CD4-positive, alpha-beta T cell treated with Interleukin-4 for 4 hours (primary cell): ENCODE data around the gene PSG6.
"Not testable (repeated sequence)": the region's sequence is repeated elsewhere in the genome, so short reads cannot be mapped to it uniquely, and the experiment has no call there.

Experiments
- DNase-seq: peaks from one replicate; pipeline ENCODE4 v3.0.0-alpha.2; 2020

PSG6 gene

GRCh38 chr19:42917634-42918033 is at the start of gene PSG6:
Gene PSG6 (minus strand): TSS chr19:42917894. CDS start chr19:42917792, 102 bp downstream.
- not testable (repeated sequence) for DNase-seq

- no peak for DNase-seq
These were observed 47.5 kb upstream of the PSG6 start for GRCh38 chr19:42965176-42965575.

- no peak for DNase-seq
These were observed 43.4 kb upstream of the PSG6 start for GRCh38 chr19:42961119-42961518.

- not testable (repeated sequence) for DNase-seq
These were observed 34.4 kb upstream of the PSG6 start for GRCh38 chr19:42952126-42952525.

- DNase-seq = not testable (repeated sequence)
These were observed 33.8 kb upstream of the PSG6 start for GRCh38 chr19:42951476-42951875.

GRCh38 chr19:42942187-42942789 is 24.6 kb upstream of the PSG6 start:
- DNase-seq = no peak

GRCh38 chr19:42937107-42937506 is 19.4 kb upstream of the PSG6 start, which contains the start of gene PSG7:
Gene PSG7 (minus strand): TSS chr19:42937207. CDS start chr19:42937076, 131 bp downstream.
- not testable (repeated sequence) for DNase-seq

GRCh38 chr19:42934726-42935125 is 17.0 kb upstream of the PSG6 start:
- DNase-seq = not testable (repeated sequence)

GRCh38 chr19:42934183-42934582 is 16.5 kb upstream of the PSG6 start:
- DNase-seq = not testable (repeated sequence)

- DNase-seq = not testable (repeated sequence)
These were observed 15.7 kb upstream of the PSG6 start for GRCh38 chr19:42933412-42933811.

- DNase-seq = not testable (repeated sequence)
These were observed 14.9 kb upstream of the PSG6 start for GRCh38 chr19:42932485-42933101.

GRCh38 chr19:42930214-42930613 is 12.5 kb upstream of the PSG6 start:
- DNase-seq = not testable (repeated sequence)

GRCh38 chr19:42928896-42929295 is 11.2 kb upstream of the PSG6 start:
- DNase-seq = no peak

GRCh38 chr19:42926781-42927180 is 9.1 kb upstream of the PSG6 start:
- no peak for DNase-seq

GRCh38 chr19:42923106-42923505 is 5.4 kb upstream of the PSG6 start:
- DNase-seq = peak; percentile 17

- not testable (repeated sequence) for DNase-seq
These were observed 3.3 kb upstream of the PSG6 start for GRCh38 chr19:42920971-42921370.

GRCh38 chr19:42919757-42920079 is 2.0 kb upstream of the PSG6 start:
- DNase-seq = no peak

- DNase-seq = not testable (repeated sequence)
These were observed 1.5 kb upstream of the PSG6 start for GRCh38 chr19:42919070-42919756.

- not testable (repeated sequence) for DNase-seq
These were observed 829 bp upstream of the PSG6 start for GRCh38 chr19:42918377-42919069.

- not testable (repeated sequence) for DNase-seq
These were observed 763 bp downstream of the PSG6 start for GRCh38 chr19:42916931-42917330.

GRCh38 chr19:42913516-42913915 is 4.2 kb downstream of the PSG6 start:
- DNase-seq = not testable (repeated sequence)

- not testable (repeated sequence) for DNase-seq
These were observed 4.8 kb downstream of the PSG6 start for GRCh38 chr19:42912941-42913340.

- not testable (repeated sequence) for DNase-seq
These were observed 6.0 kb downstream of the PSG6 start for GRCh38 chr19:42911731-42912130.
